Naive thymus-derived CD8-positive, alpha-beta T cell (primary cell): ENCODE measurements around the gene FGF5. TPM values are rescaled to one million over a fixed set of nuclear protein-coding genes. Genes with fewer than 3 reads are reported as not detected.
A peak's percentile ranks its signal among the peaks of the same experiment; 100 is the strongest.

Experiments
- ATAC-seq, 2 donors: fragments of 150-1000 bp; cut with Tn5 transposase in 1 of 2; sonication (Bioruptor Pico), chemical (Tn5 transposase) in 1 of 2; 1 replicate in 1 of 2; 2 replicates in 1 of 2; pipeline ENCODE4 v1.10.0; 2021; ENCODE audit warnings: mild to moderate bottlenecking in 2 of 2, moderate library complexity in 2 of 2
- POLR2A ChIA-PET: fragments of 350-600 bp; sonication (Branson Sonifier 250); formaldehyde crosslinking; loops from one replicate; lab custom pipeline; 2021; ENCODE audit warnings: antibody characterized with exemption; lab: Charles Lee
- DNase-seq, 10 donors: peaks; one replicate each; pipeline versions ENCODE4 v3.0.0 to v3.0.0-alpha.2; 2020 to 2022
- H3K27ac Mint-ChIP-seq, 10 donors: one replicate each; pipeline ENCODE4 v1.8.0; 2020 to 2022; ENCODE audit warnings: mild to moderate bottlenecking in 10 of 10, mixed read lengths in 10 of 10, moderate library complexity in 4 of 10, inconsistent platforms in 1 of 10
- H3K27me3 Mint-ChIP-seq, 5 donors: one replicate each; pipeline ENCODE4 v1.8.0; 2021 to 2022; ENCODE audit warnings: mixed read lengths in 5 of 5
- H3K36me3 Mint-ChIP-seq, 3 donors: one replicate each; pipeline ENCODE4 v1.8.0; 2020 to 2022; ENCODE audit warnings: mixed read lengths in 3 of 3, mild to moderate bottlenecking in 2 of 3, inconsistent platforms in 1 of 3
- H3K4me1 Mint-ChIP-seq, 4 donors: one replicate each; pipeline ENCODE4 v1.8.0; 2021 to 2022; ENCODE audit warnings: mixed read lengths in 4 of 4
- H3K4me3 Mint-ChIP-seq, 10 donors: one replicate each; pipeline ENCODE4 v1.8.0; 2020 to 2022; ENCODE audit warnings: mild to moderate bottlenecking in 10 of 10, mixed read lengths in 10 of 10, moderate library complexity in 6 of 10, inconsistent platforms in 1 of 10
- H3K9me3 Mint-ChIP-seq, 9 donors: one replicate each; pipeline ENCODE4 v1.8.0; 2020 to 2022; ENCODE audit warnings: mixed read lengths in 9 of 9, mild to moderate bottlenecking in 3 of 9, inconsistent platforms in 1 of 9, moderate library complexity in 1 of 9
- polyA plus RNA-seq, 3 donors: library from polyadenylated mRNA; unstranded; fragments of 300-500 nt; fragmentation: Illumina TruSeq; gene quantifications; one replicate each; pipeline ENCODE4 v1.2.3, GENCODE V29; 2021
- total RNA-seq, 8 experiments: library from RNA in 2 of 8; stranded (reverse) in 2 of 8; gene quantifications; one replicate each; pipeline ENCODE4 v1.2.3 and lab custom pipeline; 2021 to 2026

FGF5 gene
- total and polyA plus RNA-seq, 5 experiments from 2014 or later = not detected

DNA sequence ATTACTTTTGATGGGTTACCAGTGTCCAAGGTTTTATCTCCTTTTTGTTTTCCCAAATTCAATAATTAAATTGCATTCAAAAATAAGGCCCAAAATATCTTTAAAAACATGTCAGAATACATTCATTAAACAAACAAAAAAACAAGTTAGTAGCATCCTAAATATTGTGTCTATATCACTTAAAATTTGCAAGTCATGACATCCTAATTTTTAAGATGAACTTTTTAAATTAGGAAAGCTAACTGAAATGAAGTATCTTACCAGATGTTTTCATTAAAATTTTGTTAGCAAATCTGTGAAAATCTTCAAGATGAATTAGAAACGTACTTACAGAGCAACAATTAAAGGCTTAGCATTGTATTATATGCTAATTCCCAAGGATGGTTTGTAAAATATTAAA, 68.1 kb downstream of the FGF5 start:
- peak overlapping the region in 2 of 10 donors; percentile 27 to 29 for H3K4me3 Mint-ChIP-seq
- DNase-seq (no peak), ATAC-seq (no peak)
- no peaks in the 10 kb centered on the region for H3K36me3 Mint-ChIP-seq
- peaks cover 3 to 14% (median 13%) of the 10 kb centered on the region in 4 donors for H3K4me1 Mint-ChIP-seq
- no peak overlapping the region for H3K27ac Mint-ChIP-seq
- POLR2A ChIA-PET = interaction anchor here (0.5 kb wide), 1 partner anchor 361 kb away, joined by 3 read pairs; no protein-coding TSS in a partner anchor
- H3K27me3 Mint-ChIP-seq = peaks cover 0 to 14% (median 0%) of the 10 kb centered on the region in 5 donors
- no peaks in the 10 kb centered on the region for H3K9me3 Mint-ChIP-seq

GRCh38 chr4:80335226-80335553, 68.7 kb downstream of the FGF5 start:
- DNase-seq (no peak), ATAC-seq (no peak)
- POLR2A ChIA-PET = interaction anchor here (0.5 kb wide), 1 partner anchor 361 kb away, joined by 3 read pairs; no protein-coding TSS in a partner anchor
- Mint-ChIP-seq H3K4me3 (peak overlapping the region; percentile 81 to 92 (median 87)), H3K36me3 (no peaks in the 10 kb centered on the region), H3K27me3 (peaks cover 0 to 14% (median 0%) of the 10 kb centered on the region in 5 donors), H3K27ac (peak overlapping the region in 1 of 10 donors; percentile 41), H3K4me1 (peaks cover 3 to 14% (median 13%) of the 10 kb centered on the region in 4 donors), H3K9me3 (peaks cover 0 to 3% (median 0%) of the 10 kb centered on the region in 9 donors)

- DNase-seq (peak; percentile 26 to 77 (median 48)), ATAC-seq (peak; percentile 86 to 89)
- Mint-ChIP-seq H3K4me1 (peaks cover 3 to 14% (median 13%) of the 10 kb centered on the region in 4 donors), H3K27me3 (peaks cover 0 to 14% (median 0%) of the 10 kb centered on the region in 5 donors), H3K36me3 (no peaks in the 10 kb centered on the region), H3K27ac (peak within 1 kb of the TSS in 4 of 10 donors; percentile 8 to 77 (median 62)), H3K9me3 (peaks cover 0 to 3% (median 0%) of the 10 kb centered on the region in 9 donors), H3K4me3 (peak within 1 kb of the TSS; percentile 81 to 92 (median 87))
- POLR2A ChIA-PET = no interaction called here
Measured at GRCh38 chr4:80335554-80336358, 69.3 kb downstream of the FGF5 start, which contains the start of gene CFAP299. Gene CFAP299 (plus strand): TSS chr4:80335730.

- H3K4me1 Mint-ChIP-seq = peaks cover 3 to 14% (median 13%) of the 10 kb centered on the region in 4 donors
- peaks cover 0 to 1% (median 0%) of the 10 kb centered on the region in 3 donors for H3K36me3 Mint-ChIP-seq
- peaks cover 0 to 14% (median 0%) of the 10 kb centered on the region in 5 donors for H3K27me3 Mint-ChIP-seq
- DNase-seq (no peak), ATAC-seq (no peak)
- H3K4me3 Mint-ChIP-seq = peak overlapping the region; percentile 81 to 92 (median 87)
- peak overlapping the region in 1 of 10 donors; percentile 11 for H3K27ac Mint-ChIP-seq
- H3K9me3 Mint-ChIP-seq = peaks cover 0 to 4% (median 3%) of the 10 kb centered on the region in 9 donors
- POLR2A ChIA-PET = no interaction called here
Measured at GRCh38 chr4:80336582-80336981, 70.1 kb downstream of the FGF5 start.

DNA sequence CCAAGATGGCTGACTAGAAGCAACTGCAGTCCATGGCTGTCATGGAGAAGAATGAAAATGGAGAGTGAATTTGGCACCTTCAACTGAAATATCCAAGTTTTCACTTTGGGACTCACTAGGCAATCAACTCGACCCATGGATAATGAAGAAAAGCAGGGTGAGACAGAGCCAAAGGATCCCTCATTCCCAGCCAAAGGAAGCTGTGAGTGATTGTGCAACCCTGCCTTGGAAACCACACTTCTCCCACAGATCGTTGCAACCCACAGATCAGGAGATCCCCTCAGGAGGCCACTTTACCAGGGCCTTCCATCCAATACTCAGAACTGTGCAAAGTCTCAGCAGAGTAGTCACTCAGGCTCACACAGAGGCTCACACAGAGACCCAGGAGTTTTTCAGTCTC, 73.6 kb downstream of the FGF5 start:
- Mint-ChIP-seq H3K9me3 (peaks cover 3 to 23% (median 19%) of the 10 kb centered on the region in 9 donors), H3K36me3 (peaks cover 0 to 15% (median 9%) of the 10 kb centered on the region in 3 donors), H3K27me3 (peaks cover 0 to 14% (median 0%) of the 10 kb centered on the region in 5 donors), H3K27ac (no peak overlapping the region), H3K4me1 (peaks cover 10 to 28% (median 26%) of the 10 kb centered on the region in 4 donors), H3K4me3 (no peak overlapping the region)
- DNase-seq (no peak), ATAC-seq (no peak)
- POLR2A ChIA-PET = no interaction called here

Other genes with a start within 250 kb of the FGF5 start
- gene ANTXR2, start 193.4 kb upstream of the FGF5 start, total RNA-seq = 10 to 100 TPM; 19.3 to 21.9 TPM
- 10 to 100 TPM; 11.4 to 22.1 (median 11.5) TPM for gene ANTXR2, start 193.4 kb upstream of the FGF5 start, polyA plus RNA-seq
- gene PRDM8, start 69.2 kb upstream of the FGF5 start, total RNA-seq = 10 to 100 TPM; 11.1 to 11.5 TPM
- gene PRDM8, start 69.2 kb upstream of the FGF5 start, polyA plus RNA-seq = 1 to 10 TPM in 1 of 3 donors, under 1 TPM in 2; 0.55 to 1.8 (median 0.76) TPM
- not detected for gene CFAP299, start 69.1 kb downstream of the FGF5 start, total RNA-seq
- under 1 TPM in 2 of 3 donors, not detected in 1; 0.37 to 0.74 TPM for gene CFAP299, start 69.1 kb downstream of the FGF5 start, polyA plus RNA-seq